ENCODE data around the gene PRKN.

PRKN gene

GRCh38 chr6:161618831-161619454 is 1108.6 kb downstream of the PRKN start:
- DNase-seq, result no peak

GRCh38 chr6:161613711-161614110 is 1113.9 kb downstream of the PRKN start:
- DNase-seq, result no peak

DNA sequence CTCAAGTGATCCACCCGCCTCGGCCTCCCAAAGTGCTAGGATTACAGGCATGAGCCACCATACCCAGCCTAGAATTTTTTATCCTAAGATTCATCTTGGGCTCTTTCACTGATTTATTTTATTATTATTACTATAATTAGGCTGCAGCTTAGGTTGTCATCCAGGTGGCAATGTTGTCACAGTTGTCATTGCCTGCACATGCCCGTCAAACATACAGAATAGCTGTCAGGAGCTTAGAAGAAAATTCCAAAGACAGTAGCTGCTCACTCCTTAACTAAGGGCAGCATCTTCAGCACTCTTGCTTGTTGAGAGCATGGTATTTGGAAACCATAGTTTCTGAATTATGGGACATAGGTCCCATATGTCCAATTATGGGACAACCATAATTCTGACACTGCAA is 1118.8 kb downstream of the PRKN start:
- DNase-seq, result no peak

- no peak for DNase-seq
Measured at GRCh38 chr6:161607696-161608297, 1119.8 kb downstream of the PRKN start.

- DNase-seq, result no peak
Measured at GRCh38 chr6:161602359-161602758, 1125.2 kb downstream of the PRKN start.

DNA sequence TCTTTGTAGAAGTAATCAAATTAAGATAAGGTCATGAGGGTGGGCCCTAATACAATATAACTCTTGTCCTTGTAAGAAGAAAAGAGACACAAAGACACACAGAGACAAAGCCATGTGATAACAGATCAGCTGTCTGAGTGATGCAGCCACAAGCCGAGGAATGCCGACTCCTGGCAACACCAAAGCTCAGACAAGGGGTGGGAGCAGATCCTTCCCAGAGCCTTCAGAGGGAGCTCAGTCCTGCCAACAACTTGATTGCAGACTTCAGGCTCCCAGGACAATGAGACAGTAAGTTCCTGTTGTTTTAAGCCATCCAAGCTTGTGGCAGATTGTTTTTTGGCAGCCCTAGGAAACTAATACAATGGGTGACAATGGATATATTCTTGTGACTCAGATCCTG is 1128.7 kb downstream of the PRKN start:
- DNase-seq, result no peak

DNA sequence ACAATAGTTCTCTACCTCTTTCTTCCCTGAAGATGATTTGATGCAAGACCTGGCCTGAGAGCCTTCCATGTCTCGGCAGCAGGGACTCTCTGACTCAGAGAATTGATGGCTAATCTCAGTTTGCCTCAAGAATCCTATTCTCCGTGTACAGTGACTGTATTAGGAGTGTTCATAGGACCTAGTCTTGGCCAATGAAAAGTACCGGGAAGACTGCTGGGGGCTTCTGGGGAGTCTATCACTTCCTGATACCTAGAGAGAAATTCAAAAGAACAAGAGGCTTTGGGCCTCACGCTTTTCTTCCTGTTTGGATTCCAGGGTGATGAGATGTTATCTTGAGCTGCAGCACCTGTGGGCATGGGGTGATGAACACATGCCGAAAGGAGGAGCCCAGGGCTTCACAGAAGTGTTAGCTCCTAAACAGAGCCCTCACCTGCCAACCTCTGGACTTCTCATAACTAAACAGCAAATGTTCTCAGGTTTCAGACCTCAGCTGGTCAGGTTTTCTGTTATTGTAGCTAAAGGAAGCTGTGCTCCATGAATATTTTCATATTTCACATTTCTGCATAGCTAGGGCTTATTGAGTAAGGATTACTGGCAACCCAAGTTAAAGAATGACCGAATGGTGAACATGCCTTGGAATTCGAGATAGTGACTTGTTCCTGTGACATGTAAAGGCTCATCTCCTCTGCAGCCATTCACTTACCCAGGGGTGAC is 1130.6 kb downstream of the PRKN start:
- DNase-seq, result no peak

GRCh38 chr6:161594412-161594811 is 1133.2 kb downstream of the PRKN start:
- no peak for DNase-seq

- DNase-seq, result no peak
Measured at GRCh38 chr6:161590961-161591627, 1136.5 kb downstream of the PRKN start.

- DNase-seq, result no peak
Measured at GRCh38 chr6:161586887-161587286, 1140.7 kb downstream of the PRKN start.

- DNase-seq, result no peak
Measured at GRCh38 chr6:161584621-161585340, 1142.8 kb downstream of the PRKN start.

- DNase-seq, result no peak
Measured at GRCh38 chr6:161584051-161584450, 1143.5 kb downstream of the PRKN start.

GRCh38 chr6:161583584-161583983 is 1144.0 kb downstream of the PRKN start:
- DNase-seq, result no peak

- DNase-seq, result no peak
Measured at GRCh38 chr6:161578478-161578877, 1149.1 kb downstream of the PRKN start.

GRCh38 chr6:161575523-161576254 is 1151.9 kb downstream of the PRKN start:
- no peak for DNase-seq

DNA sequence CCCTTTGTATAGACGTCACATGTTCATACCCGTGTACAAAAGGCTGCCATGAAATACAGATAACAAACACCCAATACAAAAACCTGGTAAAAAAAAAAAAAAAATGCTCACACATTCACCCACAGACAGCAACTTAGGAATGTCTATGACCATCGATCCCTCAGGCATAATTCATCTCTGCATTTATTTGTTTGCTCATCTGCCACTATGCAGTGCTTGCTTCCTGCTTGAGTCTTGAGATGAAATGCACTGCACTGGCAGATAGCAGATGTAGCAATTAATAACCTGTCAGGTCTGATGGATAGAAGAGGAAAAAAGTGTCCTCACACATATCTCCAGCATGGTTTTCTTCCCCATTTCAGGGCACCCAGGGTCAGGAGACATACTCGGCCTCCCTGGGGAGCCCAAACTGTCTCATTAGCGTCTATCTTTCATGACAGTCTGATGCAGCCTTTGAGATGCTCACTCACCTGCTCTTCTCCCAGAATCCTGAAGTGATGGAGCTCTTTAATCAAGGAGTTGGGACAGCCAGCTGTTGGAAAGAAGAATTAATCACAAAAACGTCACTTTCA is 1158.6 kb downstream of the PRKN start:
- DNase-seq, result no peak

- no peak for DNase-seq
Measured at GRCh38 chr6:161564952-161565351, 1162.6 kb downstream of the PRKN start.

DNA sequence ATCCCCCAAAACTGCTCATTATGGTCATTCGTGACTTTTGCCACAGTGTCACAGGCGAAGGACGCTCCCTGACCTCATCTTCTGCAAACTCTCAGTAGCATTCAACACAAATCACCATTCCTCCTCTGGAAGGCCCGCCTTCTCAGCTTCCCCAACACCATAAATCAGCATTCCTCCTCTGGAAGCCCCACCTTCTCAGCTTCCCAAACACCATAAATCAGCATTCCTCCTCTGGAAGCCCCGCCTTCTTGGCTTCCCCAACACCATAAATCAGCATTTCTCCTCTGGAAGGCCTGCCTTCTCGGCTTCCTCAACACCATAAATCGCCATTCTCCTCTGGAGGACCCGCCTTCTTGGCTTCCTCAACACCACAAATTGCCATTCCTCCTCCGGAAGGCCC is 1165.7 kb downstream of the PRKN start:
- DNase-seq, result no peak

DNA sequence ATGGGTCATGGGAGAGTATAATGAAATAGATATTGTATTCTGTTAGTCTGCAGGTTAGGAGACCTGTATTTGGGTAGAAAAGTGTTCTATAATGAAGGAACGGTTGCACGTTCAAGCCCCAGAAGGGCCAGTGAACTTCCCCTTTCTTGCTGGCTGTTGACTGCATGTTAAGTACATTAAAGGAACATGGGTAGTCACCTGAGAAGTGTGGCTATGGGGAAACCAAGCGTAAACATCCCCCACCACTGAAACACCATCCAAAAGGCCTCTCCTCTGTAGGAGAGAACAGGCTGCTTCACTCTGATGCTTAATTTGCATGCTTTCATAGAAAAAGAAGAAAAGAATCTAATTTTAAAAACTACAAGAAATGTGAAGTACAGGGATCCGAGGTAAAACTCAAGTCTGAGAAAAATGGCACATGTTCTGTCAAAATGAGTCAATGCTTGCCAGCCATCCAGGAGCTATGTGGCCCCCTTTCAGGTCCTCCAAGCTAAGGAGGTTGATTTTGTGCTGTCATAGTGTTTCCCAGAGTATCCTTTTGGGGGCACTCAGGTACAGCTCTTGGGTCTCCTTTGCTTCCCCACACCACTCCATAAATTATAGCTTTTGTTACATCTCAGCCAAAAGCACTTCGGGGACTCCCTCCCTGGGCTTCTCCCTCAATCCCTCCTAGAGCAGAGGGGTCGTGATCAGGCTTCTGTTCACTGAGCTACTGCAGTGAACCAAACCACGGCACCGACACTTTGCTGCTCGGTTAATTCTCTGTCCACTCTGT is 1170.0 kb downstream of the PRKN start:
- DNase-seq, result no peak

DNA sequence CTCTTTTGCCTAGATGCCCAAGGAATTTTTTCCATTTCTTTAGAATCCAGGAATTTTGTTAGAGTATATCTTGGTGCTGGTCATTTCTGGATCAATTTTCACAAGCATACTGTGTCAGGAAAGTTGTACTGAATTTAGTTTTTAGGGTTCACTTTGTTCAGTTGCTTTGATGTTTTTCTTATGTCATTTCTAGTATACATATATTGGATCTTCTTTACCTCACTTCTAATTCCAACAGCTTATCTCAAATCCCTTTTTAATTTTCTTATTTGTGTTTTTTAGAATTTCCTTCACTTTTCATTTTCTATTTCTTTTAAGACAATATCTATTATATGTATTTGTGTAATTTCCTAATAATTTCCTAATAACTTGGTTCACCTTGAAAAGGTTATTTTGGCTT is 1172.7 kb downstream of the PRKN start:
- no peak for DNase-seq

DNA sequence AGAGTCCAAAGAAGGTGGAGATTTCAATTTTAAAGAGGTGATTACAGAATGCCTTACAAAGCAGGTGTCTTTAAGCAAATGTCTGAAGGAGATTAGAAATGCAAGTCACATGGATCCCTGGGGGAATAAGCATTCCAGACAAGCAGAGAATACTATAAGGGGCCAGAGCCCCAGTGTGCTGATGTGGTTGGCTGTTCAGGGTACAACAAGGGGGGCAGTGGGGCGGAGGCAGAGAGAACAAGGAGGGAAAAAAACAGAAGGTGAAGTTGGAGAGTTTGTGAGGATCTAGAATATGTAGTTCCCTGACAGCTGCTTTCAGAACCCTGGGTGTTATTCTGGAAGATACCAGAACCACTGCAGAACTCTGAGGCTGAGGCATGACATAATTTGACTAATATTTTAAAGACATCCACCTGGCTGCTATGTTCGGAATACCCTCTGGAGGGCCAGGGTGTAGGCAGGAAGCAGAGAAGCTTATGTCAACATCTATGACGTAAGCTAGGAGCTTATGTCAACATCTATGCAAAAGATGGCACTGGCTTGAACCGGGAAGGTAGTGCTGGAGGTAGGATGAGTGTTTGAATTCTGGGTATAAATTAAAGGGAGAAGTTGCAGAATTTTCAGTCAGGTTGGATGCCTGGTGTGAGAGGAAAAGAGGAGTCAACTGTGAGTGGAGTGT is 1177.5 kb downstream of the PRKN start:
- no peak for DNase-seq

Data from DMS79 treated with DMSO at 0.1 percent for 48 hours (cell line).